ENCODE data around the gene HNRNPDL.

GRCh38 chr4:82452026-82452425, 21.8 kb upstream of the HNRNPDL start:
- TF ChIP-seq CTCF (IDR thresholded peaks at IDR 0.05; ENCODE audit: low read depth, low read length, poor library complexity, severe bottlenecking) (no peak), EZH2phosphoT487 (IDR thresholded peaks at IDR 0.05; ENCODE audit: borderline replicate concordance, low read length) (no peak)

All from DOHH2 (cell line).